GM23248 (cell line): ENCODE data around the gene BICC1. TPM values are rescaled to one million over a fixed set of nuclear protein-coding genes. Genes with fewer than 3 reads are reported as not detected.

Experiments
- DNase-seq: peaks from one replicate; pipeline ENCODE4 v3.0.0-alpha.2; 2015
- H2AFZ ChIP-seq: fragments of 200-600 bp; sonication (generic); 2 replicates; pipeline ENCODE4 v1.6.1; 2016; ENCODE audit warnings: antibody characterized with exemption
- H3F3A ChIP-seq: fragments of 200-600 bp; sonication (generic); 2 replicates; pipeline ENCODE4 v1.6.1; 2016; ENCODE audit warnings: mild to moderate bottlenecking, antibody characterized with exemption, mixed run types; ENCODE audit not compliant: insufficient read depth
- H3K27ac ChIP-seq: fragments of 200-600 bp; sonication (generic); 2 replicates; pipeline ENCODE4 v1.5.1; 2016; ENCODE audit warnings: mild to moderate bottlenecking
- H3K27me3 ChIP-seq: fragments of 200-600 bp; sonication (generic); replicated peaks from 2 replicates; pipeline ENCODE4 v1.6.1; 2016; ENCODE audit warnings: mild to moderate bottlenecking; ENCODE audit not compliant: insufficient read depth
- H3K36me3 ChIP-seq: fragments of 200-600 bp; sonication (generic); 2 replicates; pipeline ENCODE4 v1.6.1; 2016; ENCODE audit warnings: low read depth, mild to moderate bottlenecking
- H3K4me1 ChIP-seq: fragments of 200-600 bp; sonication (generic); 2 replicates; pipeline ENCODE4 v1.6.1; 2016; ENCODE audit warnings: mild to moderate bottlenecking; ENCODE audit not compliant: insufficient read depth
- H3K4me2 ChIP-seq: fragments of 200-600 bp; sonication (generic); one replicate; pipeline ENCODE4 v1.6.1; 2016; ENCODE audit warnings: mild to moderate bottlenecking; ENCODE audit not compliant: unreplicated experiment
- H3K4me3 ChIP-seq: fragments of 200-600 bp; sonication (generic); 2 replicates; pipeline ENCODE4 v1.5.1; 2016; ENCODE audit warnings: mild to moderate bottlenecking
- H3K79me2 ChIP-seq: fragments of 200-600 bp; sonication (generic); 2 replicates; pipeline ENCODE4 v1.6.1; 2016; ENCODE audit warnings: mild to moderate bottlenecking; ENCODE audit not compliant: insufficient read depth
- H3K9ac ChIP-seq: fragments of 200-600 bp; sonication (generic); 2 replicates; pipeline ENCODE4 v1.6.1; 2016; ENCODE audit warnings: mild to moderate bottlenecking
- H3K9me2 ChIP-seq: fragments of 200-600 bp; sonication (generic); 2 replicates; pipeline ENCODE4 v1.6.1; 2016; ENCODE audit warnings: mixed run types, mild to moderate bottlenecking, moderate library complexity; ENCODE audit not compliant: insufficient read depth
- H3K9me3 ChIP-seq: fragments of 200-600 bp; sonication (generic); one replicate; pipeline ENCODE4 v1.6.1; 2017; ENCODE audit warnings: low read depth
- H4K20me1 ChIP-seq: fragments of 200-600 bp; sonication (generic); 2 replicates; pipeline ENCODE4 v1.6.0; 2016; ENCODE audit not compliant: insufficient read depth
- EZH2 ChIP-seq: fragments of 200-600 bp; sonication (generic); IDR thresholded peaks from 2 replicates; pipeline ENCODE4 v1.6.1; 2018; ENCODE audit warnings: antibody characterized with exemption, mild to moderate bottlenecking; ENCODE audit not compliant: insufficient read depth, poor library complexity, severe bottlenecking
- EZH2phosphoT487 ChIP-seq: fragments of 200-600 bp; sonication (generic); IDR thresholded peaks from 2 replicates; pipeline ENCODE4 v1.6.1; 2018; ENCODE audit warnings: antibody characterized with exemption, moderate library complexity, mild to moderate bottlenecking, low read depth; ENCODE audit not compliant: insufficient read depth
- WGBS, 2 experiments: methylation state at CpG; one replicate each; pipeline ENCODE4 v1.1.6; 2015 to 2017; ENCODE audit warnings: low lambda C conversion rate in 2 of 2, low coverage in 1 of 2; ENCODE audit errors: missing lambda C conversion rate in 2 of 2; 5-methylcytosine and 5-hydroxymethylcytosine counted together
- in situ Hi-C: fragments of 300-500 bp; cut with MboI; formaldehyde crosslinking; loops from 2 replicates; pipeline ENCODE4 v1.15.0; 2020
- polyA plus RNA-seq: library from polyadenylated mRNA; unstranded; fragments of >200 nt; fragmentation: Nextera tagmentation; extraction: Ambion mirVana; gene quantifications from 2 replicates; pipeline ENCODE4 v1.2.1, GENCODE V29; 2016
- total RNA-seq: library from RNA; depleted of rRNA; stranded (reverse); fragments of >200 nt; shearing (Covaris generic); gene quantifications from 2 replicates; pipeline ENCODE4 v1.2.3, GENCODE V29; 2014

BICC1 gene
- total and polyA plus RNA-seq, 2 experiments from 2014 or later = 80.5 to 97.0 TPM

GRCh38 chr10:58735087-58735486 lies 222.4 kb downstream of the BICC1 start:
- H3K36me3 ChIP-seq = peaks cover 5% of the 10 kb centered on the region; the same call in 1 of the 2 replicates
- no peaks in the 10 kb centered on the region for H3K9me3 ChIP-seq
- H3K9me2 ChIP-seq = no peaks in the 10 kb centered on the region
- peaks cover 14% of the 10 kb centered on the region; the same call in 1 of the 2 replicates for H3F3A ChIP-seq
- H3K79me2 ChIP-seq = peaks cover 75% of the 10 kb centered on the region
- H2AFZ ChIP-seq = no peak overlapping the region
- 21 to 33% methylated on average over 7 of the region's 7 CpGs for WGBS, 2 experiments
- peak overlapping the region; percentile 67 for H3K4me2 ChIP-seq
- H4K20me1 ChIP-seq = no peaks in the 10 kb centered on the region
- H3K4me1 ChIP-seq = peaks cover 26% of the 10 kb centered on the region
- peak overlapping the region; percentile 20; the same call in 1 of the 2 replicates for H3K9ac ChIP-seq
- in situ Hi-C loops = no loop called here
- peak overlapping the region; percentile 48 for H3K27ac ChIP-seq
- H3K27me3 ChIP-seq = no peaks in the 10 kb centered on the region
- TF ChIP-seq EZH2phosphoT487 = no peak
- H3K4me3 ChIP-seq = peak overlapping the region; percentile 33
- DNase-seq = no peak

- WGBS, 2 experiments = 50 to 51% methylated on average over 11 of the region's 11 CpGs
- 0 out of 2 replicates have a peak, but pooled peaks cover 7% of the 10 kb centered on the region for H3F3A ChIP-seq
- H3K4me3 ChIP-seq = no peak overlapping the region
- H3K79me2 ChIP-seq = peaks cover 81% of the 10 kb centered on the region
- no peaks in the 10 kb centered on the region for H4K20me1 ChIP-seq
- no peak overlapping the region for H3K27ac ChIP-seq
- H3K4me2 ChIP-seq = no peak overlapping the region
- in situ Hi-C loops = no loop called here
- H3K9ac ChIP-seq = no peak overlapping the region
- H3K27me3 ChIP-seq = no peaks in the 10 kb centered on the region
- peaks cover 26% of the 10 kb centered on the region for H3K4me1 ChIP-seq
- no peaks in the 10 kb centered on the region for H3K36me3 ChIP-seq
- no peaks in the 10 kb centered on the region for H3K9me2 ChIP-seq
- H2AFZ ChIP-seq = no peak overlapping the region
- no peak for DNase-seq
- H3K9me3 ChIP-seq = no peaks in the 10 kb centered on the region
- TF ChIP-seq EZH2 = no peak
- TF ChIP-seq EZH2phosphoT487 = no peak
Observed at GRCh38 chr10:58740620-58741369, 228.1 kb downstream of the BICC1 start.

- Histone ChIP-seq H3K9me3 (no peaks in the 10 kb centered on the region), H3K27ac (no peak overlapping the region), H4K20me1 (no peaks in the 10 kb centered on the region), H3K4me3 (no peak overlapping the region), H3K27me3 (no peaks in the 10 kb centered on the region), H3K9me2 (no peaks in the 10 kb centered on the region), H2AFZ (no peak overlapping the region), H3K4me2 (peak overlapping the region; percentile 34), H3K36me3 (no peaks in the 10 kb centered on the region), H3K79me2 (peaks cover 82% of the 10 kb centered on the region), H3K9ac (no peak overlapping the region), H3K4me1 (peaks cover 21% of the 10 kb centered on the region), H3F3A (0 out of 2 replicates have a peak, but pooled peaks cover 7% of the 10 kb centered on the region)
- WGBS, 2 experiments = 61 to 73% methylated on average over 4 of the region's 4 CpGs
- TF ChIP-seq EZH2 (no peak), EZH2phosphoT487 (no peak)
- no peak for DNase-seq
- in situ Hi-C loops = no loop called here
Observed at GRCh38 chr10:58741673-58742072, 229.0 kb downstream of the BICC1 start.

GRCh38 chr10:58742141-58742540 lies 229.5 kb downstream of the BICC1 start:
- Histone ChIP-seq H4K20me1 (no peaks in the 10 kb centered on the region), H3K27ac (no peak overlapping the region), H3K9me2 (no peaks in the 10 kb centered on the region), H3F3A (0 out of 2 replicates have a peak, but pooled peaks cover 7% of the 10 kb centered on the region), H3K36me3 (no peaks in the 10 kb centered on the region), H3K4me3 (no peak overlapping the region), H3K4me1 (peaks cover 21% of the 10 kb centered on the region), H3K9ac (no peak overlapping the region), H3K79me2 (peaks cover 84% of the 10 kb centered on the region), H3K4me2 (peak overlapping the region; percentile 34), H3K9me3 (no peaks in the 10 kb centered on the region), H2AFZ (no peak overlapping the region), H3K27me3 (no peaks in the 10 kb centered on the region)
- 76 to 84% methylated on average over 1 of the region's 1 CpG for WGBS, 2 experiments
- in situ Hi-C loops = no loop called here
- DNase-seq = peak; percentile 55
- TF ChIP-seq EZH2phosphoT487 (no peak), EZH2 (no peak)
